ENCODE data around the gene PPP2R5C.
"Not testable (repeated sequence)": the region's sequence is repeated elsewhere in the genome, so short reads cannot be mapped to it uniquely, and the experiment has no call there.

Gene PPP2R5C

DNA sequence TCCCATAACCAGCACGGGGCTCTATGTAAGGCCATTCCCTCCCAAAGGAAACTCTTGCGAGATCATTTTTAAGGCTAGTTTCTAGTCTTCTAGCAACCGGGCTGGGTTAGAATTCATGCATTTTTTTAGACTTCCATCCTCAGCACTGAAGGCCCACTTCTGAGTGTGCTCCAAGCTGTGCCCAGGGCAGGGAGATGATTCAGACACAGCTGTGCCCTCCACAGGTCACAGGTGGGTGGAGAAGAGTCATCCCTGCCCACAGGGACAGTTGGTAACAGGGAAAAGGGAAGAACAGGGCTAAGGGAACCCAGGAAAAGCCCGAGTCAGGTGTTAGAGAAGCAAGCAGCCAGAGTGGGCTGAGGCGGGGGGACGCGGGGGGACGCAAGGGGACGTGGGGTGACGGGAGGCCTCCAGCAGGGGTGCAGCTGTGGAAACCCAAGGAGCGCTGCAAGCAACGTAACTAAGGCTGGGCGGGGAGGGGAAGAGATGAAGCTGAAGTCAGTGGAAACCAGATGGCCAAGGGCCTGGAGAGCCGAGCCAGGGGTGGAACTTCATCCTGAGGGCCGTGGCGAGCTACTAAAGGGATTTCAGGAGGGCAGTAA lies 27.2 kb upstream of the PPP2R5C start:
- no peak for TF ChIP-seq ZNF274 (IDR thresholded peaks at IDR 0.05; ENCODE audit: low read depth, low read length)
- no peak overlapping the region for H3K4me3 ChIP-seq (ENCODE audit: low read length)

DNA sequence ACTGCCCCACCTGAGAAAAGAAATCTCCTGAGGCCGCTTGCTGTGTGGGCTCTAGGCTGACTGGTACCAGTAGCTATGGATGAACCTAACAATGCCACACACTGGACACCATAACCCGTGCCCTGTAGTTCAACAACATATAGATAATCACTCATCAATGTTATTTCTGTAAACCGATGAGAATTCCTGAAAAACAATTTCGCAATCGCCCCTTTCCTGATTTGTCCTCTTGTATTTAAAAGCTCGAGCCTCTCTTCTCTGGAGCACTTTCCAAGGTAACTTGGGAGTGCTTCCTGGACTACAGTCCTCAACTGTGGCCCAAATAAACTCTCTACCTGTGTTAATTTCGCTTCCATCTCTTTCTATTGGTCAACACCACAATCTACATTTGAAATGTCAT lies 26.1 kb upstream of the PPP2R5C start:
- H3K4me3 ChIP-seq (ENCODE audit: low read length): no peak overlapping the region
- TF ChIP-seq ZNF274 (IDR thresholded peaks at IDR 0.05; ENCODE audit: low read depth, low read length): no peak

DNA sequence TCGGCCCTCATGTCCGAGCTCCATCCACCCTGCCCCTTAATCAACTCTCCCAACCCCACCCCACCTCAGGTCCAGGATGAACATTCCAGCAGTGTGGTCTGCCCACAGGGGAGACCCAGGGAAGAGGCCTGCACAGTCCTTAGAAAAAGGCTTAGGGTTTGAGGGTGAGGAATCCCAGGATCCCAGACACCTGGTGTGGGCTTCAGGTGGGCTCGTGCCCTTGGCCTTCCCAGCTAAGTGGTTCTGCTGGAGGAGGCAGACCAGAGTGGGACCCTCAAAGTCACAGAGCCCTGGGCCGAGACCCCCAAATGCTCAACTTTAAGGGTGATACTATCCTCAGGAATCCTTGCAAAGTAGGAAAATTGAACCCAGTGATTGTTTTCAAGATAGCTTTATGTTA lies 25.4 kb upstream of the PPP2R5C start:
- H3K4me3 ChIP-seq (ENCODE audit: low read length): no peak overlapping the region
- no peak for TF ChIP-seq ZNF274 (IDR thresholded peaks at IDR 0.05; ENCODE audit: low read depth, low read length)

DNA sequence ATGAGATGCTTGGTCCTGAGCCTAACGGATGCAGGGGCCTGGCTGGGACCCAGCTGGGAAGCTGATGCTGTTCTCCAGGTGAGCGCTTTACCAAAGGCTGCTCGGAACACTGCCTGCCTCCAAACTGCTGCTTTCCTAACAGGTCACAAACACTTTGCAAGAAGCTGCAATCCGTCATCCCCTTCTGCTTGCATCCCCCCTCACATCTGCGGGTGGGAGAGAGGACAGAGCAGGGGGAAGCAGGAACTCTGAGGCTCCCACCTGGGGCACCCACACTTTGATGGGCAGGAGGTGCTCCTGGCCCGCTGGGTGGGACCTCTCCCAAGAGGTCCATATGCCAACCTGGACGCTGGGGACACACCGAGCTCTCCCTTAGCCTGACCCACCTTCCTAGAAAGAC lies 24.9 kb upstream of the PPP2R5C start:
- H3K4me3 ChIP-seq (ENCODE audit: low read length): no peak overlapping the region
- TF ChIP-seq ZNF274 (IDR thresholded peaks at IDR 0.05; ENCODE audit: low read depth, low read length): no peak

DNA sequence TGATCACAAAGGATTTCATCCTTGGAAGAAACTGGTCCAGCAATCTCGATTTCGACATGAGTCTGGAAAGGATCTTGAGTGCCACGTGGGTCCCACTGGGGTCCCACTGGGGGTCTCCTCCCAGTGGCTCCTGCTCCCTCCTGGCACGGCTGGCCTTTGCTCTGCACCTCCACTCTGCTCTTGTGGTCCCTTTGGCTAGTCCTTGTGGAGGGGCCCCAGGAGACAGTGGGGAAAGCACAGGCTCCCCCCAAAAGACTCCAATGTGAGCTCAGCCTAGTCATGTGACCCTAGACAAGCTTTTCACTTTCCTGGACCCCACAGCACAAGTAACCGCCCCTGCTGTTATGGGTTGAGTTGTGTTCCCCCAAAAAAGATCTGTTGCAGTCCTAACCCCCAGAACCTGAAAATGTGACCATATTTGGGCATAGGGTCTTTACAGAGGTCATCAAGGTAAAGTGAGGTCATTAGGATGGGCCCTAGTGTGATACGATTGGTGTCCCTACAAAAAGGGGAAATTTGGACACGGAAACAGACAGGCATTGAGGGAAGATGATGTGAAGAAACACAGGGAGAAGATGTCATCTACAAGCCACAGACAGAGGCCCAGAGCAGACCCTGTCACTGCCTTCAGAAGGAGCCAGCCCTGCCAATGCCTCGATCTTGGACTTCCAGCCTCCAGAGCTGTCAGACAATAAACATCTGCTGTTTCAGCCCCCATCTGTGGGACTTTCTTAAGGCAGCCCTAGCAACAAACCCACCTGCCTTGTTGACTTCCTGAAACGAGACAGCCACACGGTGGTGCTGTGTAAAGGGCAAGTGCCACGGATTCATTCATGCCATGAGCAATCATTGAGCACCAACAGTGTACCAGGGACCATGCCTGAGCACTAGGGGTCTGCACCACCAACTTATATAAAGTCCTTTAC lies 23.8 kb upstream of the PPP2R5C start:
- no peak overlapping the region for H3K4me3 ChIP-seq (ENCODE audit: low read length)
- TF ChIP-seq ZNF274 (IDR thresholded peaks at IDR 0.05; ENCODE audit: low read depth, low read length): no peak

DNA sequence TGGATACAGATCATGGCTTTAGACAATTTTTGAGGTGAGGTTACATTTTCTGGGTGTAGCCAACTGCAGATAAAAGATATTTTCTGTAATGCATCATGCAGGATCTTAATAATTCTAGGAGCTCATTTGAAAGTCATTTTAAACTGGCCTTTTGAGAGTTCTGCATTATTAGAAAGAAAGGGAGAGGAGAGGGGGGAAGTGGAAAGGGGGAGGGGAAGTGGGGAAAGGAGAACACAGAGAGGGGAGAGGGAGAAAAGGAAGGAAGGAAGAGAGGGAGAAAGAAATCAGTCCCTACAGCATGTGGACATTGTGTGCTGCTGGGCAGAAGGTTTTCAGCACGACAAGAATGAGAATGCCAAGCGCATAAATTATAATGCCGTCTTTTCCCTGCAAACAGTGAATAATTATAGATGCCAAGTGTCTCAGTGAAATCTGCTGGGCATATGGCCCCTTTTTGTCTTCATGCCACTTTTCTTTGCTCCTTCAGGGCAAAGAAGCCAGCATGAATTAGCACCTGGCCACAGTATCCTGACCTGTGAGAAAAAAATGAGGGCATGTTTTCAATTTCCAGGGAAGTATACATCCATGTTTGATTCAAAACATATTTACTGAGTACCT lies 22.7 kb upstream of the PPP2R5C start:
- no peak for TF ChIP-seq ZNF274 (IDR thresholded peaks at IDR 0.05; ENCODE audit: low read depth, low read length)
- H3K4me3 ChIP-seq (ENCODE audit: low read length): no peak overlapping the region

DNA sequence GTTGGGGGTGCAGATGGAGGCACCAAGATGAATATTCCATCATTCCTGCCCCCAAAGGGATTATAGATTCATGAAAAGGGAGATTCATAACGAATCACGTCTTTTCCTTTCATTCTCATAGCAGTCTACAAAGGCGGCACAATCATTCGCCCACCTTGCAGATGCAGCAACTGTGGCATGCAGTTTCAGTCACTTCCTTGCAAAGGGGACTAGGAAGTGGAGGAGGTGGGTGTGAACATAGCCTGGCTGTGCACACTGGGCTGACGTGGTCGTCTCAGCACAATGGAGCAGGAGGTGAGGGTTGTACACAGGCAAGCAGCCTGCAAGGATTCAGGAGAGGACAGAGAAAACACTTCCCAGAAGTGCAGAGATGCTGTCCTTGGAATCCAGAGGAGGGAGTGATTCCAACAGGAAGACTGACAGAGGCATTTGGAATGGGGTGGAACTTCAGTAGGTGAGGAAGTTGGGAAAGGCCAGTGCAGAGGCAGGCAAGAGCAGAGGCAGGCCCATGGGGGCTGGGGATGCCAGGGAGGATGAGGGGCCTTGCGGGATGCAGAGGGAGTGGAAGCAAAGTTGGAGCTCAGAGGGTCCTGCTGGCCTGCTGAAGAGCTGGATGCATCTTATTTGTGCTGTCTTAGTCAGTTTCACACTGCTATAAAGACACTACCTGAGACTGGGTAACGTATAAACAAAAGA lies 21.9 kb upstream of the PPP2R5C start:
- TF ChIP-seq ZNF274 (IDR thresholded peaks at IDR 0.05; ENCODE audit: low read depth, low read length): no peak
- H3K4me3 ChIP-seq (ENCODE audit: low read length): no peak overlapping the region

DNA sequence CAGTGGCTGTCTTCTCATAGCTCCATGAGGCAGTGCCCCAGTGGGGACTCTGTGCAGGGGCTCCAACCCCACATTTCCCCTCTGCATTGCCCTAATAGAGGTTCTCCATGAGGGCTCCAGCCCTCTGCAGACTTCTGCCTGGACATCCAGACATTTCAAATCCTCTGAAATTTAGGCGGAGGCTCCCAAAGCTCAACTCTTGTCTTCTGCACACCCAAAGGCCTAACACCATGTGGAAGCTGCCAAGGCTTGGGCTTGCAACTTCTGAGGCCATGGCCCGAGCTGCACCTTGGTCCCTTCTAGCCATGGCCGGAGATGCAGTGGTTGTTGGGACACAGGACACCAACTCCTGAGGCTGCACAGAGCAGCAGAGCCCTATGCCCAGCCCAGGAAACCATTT lies 20.5 kb upstream of the PPP2R5C start:
- TF ChIP-seq ZNF274 (IDR thresholded peaks at IDR 0.05; ENCODE audit: low read depth, low read length): no peak
- H3K4me3 ChIP-seq (ENCODE audit: low read length): no peak overlapping the region

DNA sequence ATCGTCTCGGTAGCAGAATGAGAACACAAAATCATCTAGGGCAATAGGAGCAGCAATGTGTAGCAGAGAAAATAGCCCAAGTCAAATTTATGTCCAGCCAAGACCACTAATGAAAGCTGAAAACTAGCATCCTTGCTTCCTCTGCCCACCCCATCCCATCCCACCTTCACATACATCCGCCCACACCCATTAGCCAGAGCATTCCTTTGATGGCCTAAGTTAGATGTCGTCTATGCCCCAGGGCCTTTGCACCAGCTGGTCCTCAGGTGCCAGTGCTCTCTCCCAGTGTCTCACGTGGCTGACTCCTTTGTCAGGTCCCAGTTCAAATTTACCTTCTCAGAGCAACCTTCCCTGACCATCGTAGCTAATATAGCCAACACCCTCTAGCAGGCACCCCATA lies 17.8 kb upstream of the PPP2R5C start:
- H3K4me3 ChIP-seq (ENCODE audit: low read length): no peak overlapping the region
- no peak for TF ChIP-seq ZNF274 (IDR thresholded peaks at IDR 0.05; ENCODE audit: low read depth, low read length)

DNA sequence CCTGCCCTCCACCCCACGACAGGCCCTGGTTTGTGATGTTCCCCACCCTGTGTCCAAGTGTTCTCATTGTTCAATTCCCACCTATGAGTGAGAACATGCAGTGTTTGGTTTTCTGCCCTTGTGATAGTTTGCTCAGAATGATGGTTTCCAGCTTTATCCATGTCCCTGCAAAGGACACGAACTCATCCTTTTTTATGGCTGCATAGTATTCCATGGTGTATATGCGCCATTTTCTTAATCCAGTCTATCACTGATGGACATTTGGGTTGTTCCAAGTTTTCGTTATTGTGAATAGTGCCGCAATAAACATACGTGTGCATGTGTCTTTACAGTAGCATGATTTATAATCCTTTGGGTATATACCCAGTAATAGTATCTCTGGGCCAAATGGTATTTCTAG lies 17.1 kb upstream of the PPP2R5C start:
- H3K4me3 ChIP-seq (ENCODE audit: low read length): not testable (repeated sequence)

DNA sequence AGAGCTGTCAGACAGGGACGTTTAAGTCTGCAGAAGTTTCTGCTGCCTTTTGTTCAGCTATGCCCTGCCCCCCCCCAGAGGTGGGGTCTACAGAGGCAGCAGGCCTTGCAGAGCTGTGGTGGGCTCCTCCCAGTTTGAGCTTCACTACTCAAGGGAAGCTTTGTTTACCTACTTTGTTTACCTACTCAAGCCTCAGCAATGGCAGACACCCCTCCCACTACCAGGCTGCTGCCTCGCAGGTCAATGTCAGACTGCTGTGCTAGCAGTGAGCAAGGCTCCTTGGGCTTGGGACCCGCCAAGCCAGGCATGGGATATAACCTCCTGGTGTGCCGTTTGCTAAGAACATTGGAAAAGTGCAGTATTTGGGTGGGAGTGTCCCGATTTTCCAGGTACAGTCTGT lies 11.8 kb upstream of the PPP2R5C start:
- H3K4me3 ChIP-seq (ENCODE audit: low read length): not testable (repeated sequence)

DNA sequence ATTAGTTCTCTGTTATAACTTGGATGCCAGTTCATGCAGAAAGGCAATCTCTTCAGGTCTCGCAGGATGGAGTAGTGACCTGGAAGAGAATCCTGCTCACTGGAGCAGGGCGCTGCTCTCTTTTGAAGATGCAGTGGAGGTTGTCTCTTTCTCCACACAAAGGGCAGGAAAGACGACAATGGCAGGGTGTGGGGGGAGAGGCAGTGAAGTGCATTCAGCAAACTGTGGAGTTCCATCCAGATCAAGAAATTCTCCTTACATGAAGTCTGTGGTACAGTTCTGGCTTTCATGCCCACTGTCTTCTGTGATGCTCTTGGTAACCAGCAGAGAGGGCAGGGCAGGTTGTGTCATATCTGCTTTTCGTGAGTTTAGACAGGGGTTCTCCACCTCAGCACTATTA lies 6.6 kb upstream of the PPP2R5C start:
- no peak for TF ChIP-seq ZNF274 (IDR thresholded peaks at IDR 0.05; ENCODE audit: low read depth, low read length)
- H3K4me3 ChIP-seq (ENCODE audit: low read length): no peak overlapping the region

DNA sequence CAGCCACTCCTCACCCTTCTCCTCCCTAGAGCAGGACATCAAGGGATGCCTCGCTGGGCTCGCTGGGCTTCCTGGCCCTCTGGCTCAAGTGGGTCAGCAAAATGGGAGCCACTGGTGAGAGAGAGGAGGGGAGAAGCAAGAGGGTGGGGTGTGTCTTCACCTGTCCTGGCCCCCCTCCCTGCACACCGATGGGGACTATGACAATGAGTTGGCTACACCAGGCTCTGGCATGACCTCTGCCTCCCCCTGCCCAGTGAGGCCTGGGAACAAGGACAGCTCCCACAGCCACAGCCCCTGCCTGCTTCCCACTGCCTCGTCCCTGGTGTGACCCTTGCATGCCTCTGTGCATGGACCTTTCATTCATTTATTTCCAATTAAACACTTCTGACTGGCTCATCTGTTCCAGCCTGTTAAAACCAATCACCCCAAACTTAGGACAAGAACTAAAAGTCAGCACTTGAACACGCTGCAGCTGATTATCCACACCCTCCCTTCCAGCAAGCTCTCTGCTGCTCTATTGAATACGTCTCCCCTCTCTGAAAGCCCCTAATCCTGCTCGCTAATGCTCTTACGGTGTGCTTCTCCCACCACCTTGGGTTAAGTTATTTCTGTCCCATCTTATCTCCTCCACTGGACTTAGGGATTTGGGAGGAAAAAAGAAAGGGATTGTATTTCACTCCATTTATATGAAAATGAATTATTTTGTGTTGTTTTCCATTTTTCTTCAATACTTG lies 5.8 kb upstream of the PPP2R5C start:
- no peak for TF ChIP-seq ZNF274 (IDR thresholded peaks at IDR 0.05; ENCODE audit: low read depth, low read length)
- no peak overlapping the region for H3K4me3 ChIP-seq (ENCODE audit: low read length)
